ENCODE data around the gene CDKAL1.

- no peak for TF ChIP-seq TARDBP (CRISPR knock-in tag; IDR thresholded peaks at IDR 0.05)
- no peak for TF ChIP-seq EHMT2 (IDR thresholded peaks at IDR 0.05; ENCODE audit: borderline replicate concordance, low read depth, low read length)
- no peak for TF ChIP-seq ATF7 (IDR thresholded peaks at IDR 0.05)
- TF ChIP-seq ATF7 (CRISPR knock-in tag; IDR thresholded peaks at IDR 0.05) = no peak
- TF ChIP-seq NFE2L2 (IDR thresholded peaks at IDR 0.05; ENCODE audit: low read length) = no peak
Measured at GRCh38 chr6:20661721-20662120, 127.5 kb downstream of the CDKAL1 start.
